H9 (cell line): ENCODE measurements around the gene CRACR2B. TPM values are rescaled to one million over a fixed set of nuclear protein-coding genes. Genes with fewer than 3 reads are reported as not detected.

Experiments
- DNase-seq: peaks from one replicate; pipeline ENCODE4 v3.0.0-alpha.2; 2017
- H2AFZ ChIP-seq: one replicate; pipeline ENCODE4 v1.6.1; 2013; ENCODE audit warnings: mild to moderate bottlenecking, low read length, control low read depth, moderate library complexity
- H2AK5ac ChIP-seq: 2 replicates; pipeline ENCODE4 v1.6.1; 2013; ENCODE audit warnings: low read length, control low read depth, mixed read lengths; ENCODE audit not compliant: insufficient read length
- H2BK120ac ChIP-seq: one replicate; pipeline ENCODE4 v1.6.1; 2013; ENCODE audit warnings: low read depth, mild to moderate bottlenecking, low read length, control low read depth, inconsistent platforms; ENCODE audit not compliant: poor library complexity, severe bottlenecking
- H2BK12ac ChIP-seq: 2 replicates; pipeline ENCODE4 v1.6.1; 2013; ENCODE audit warnings: low read length, control low read depth, mixed read lengths, low read depth; ENCODE audit not compliant: insufficient read length
- H2BK15ac ChIP-seq: 2 replicates; pipeline ENCODE4 v1.6.1; 2013; ENCODE audit warnings: low read depth, low read length, control low read depth
- H2BK20ac ChIP-seq: one replicate; pipeline ENCODE4 v1.6.1; 2013; ENCODE audit warnings: low read depth, mild to moderate bottlenecking, low read length, control low read depth, inconsistent platforms; ENCODE audit not compliant: poor library complexity, severe bottlenecking
- H2BK5ac ChIP-seq: 2 replicates; pipeline ENCODE4 v1.6.1; 2013; ENCODE audit warnings: low read length, control low read depth, mixed read lengths; ENCODE audit not compliant: insufficient read length
- H3K14ac ChIP-seq: 2 replicates; pipeline ENCODE4 v1.6.1; 2013; ENCODE audit warnings: low read length, control low read depth; ENCODE audit not compliant: insufficient read depth
- H3K18ac ChIP-seq: 2 replicates; pipeline ENCODE4 v1.6.1; 2013; ENCODE audit warnings: low read depth, mild to moderate bottlenecking, mixed read lengths, low read length, control low read depth; ENCODE audit not compliant: insufficient read length
- H3K23ac ChIP-seq: 2 replicates; pipeline ENCODE4 v1.6.1; 2013; ENCODE audit warnings: low read length, control low read depth, mixed read lengths, low read depth; ENCODE audit not compliant: insufficient read length
- H3K23me2 ChIP-seq: 2 replicates; pipeline ENCODE4 v1.6.1; 2013; ENCODE audit warnings: low read depth, mild to moderate bottlenecking, mixed read lengths, low read length, control low read depth; ENCODE audit not compliant: insufficient read length, poor library complexity, severe bottlenecking
- H3K27ac ChIP-seq: 2 replicates; pipeline ENCODE4 v1.5.1; 2013; ENCODE audit warnings: low read length, control low read depth, mixed read lengths, low read depth; ENCODE audit not compliant: insufficient read length
- H3K27me3 ChIP-seq: 2 replicates; pipeline ENCODE4 v1.6.1; 2013; ENCODE audit warnings: low read length, control low read depth, inconsistent platforms; ENCODE audit not compliant: insufficient read depth
- H3K4ac ChIP-seq: 2 replicates; pipeline ENCODE4 v1.6.1; 2013; ENCODE audit warnings: low read depth, mild to moderate bottlenecking, control low read depth, inconsistent platforms, low read length, moderate library complexity
- H3K4me1 ChIP-seq: 2 replicates; pipeline ENCODE4 v1.6.1; 2013; ENCODE audit warnings: low read length, control low read depth, inconsistent platforms; ENCODE audit not compliant: insufficient read depth
- H3K4me2 ChIP-seq: 2 replicates; pipeline ENCODE4 v1.6.1; 2013; ENCODE audit warnings: low read length, control low read depth, mixed read lengths; ENCODE audit not compliant: insufficient read length, insufficient read depth
- H3K56ac ChIP-seq: 2 replicates; pipeline ENCODE4 v1.6.1; 2013; ENCODE audit warnings: low read depth, mild to moderate bottlenecking, mixed read lengths, low read length, control low read depth; ENCODE audit not compliant: insufficient read length
- H3K79me1 ChIP-seq: 2 replicates; pipeline ENCODE4 v1.6.1; 2013; ENCODE audit warnings: low read depth, mild to moderate bottlenecking, moderate library complexity, low read length, control low read depth, inconsistent platforms; ENCODE audit not compliant: insufficient read depth, poor library complexity, severe bottlenecking
- H3K79me2 ChIP-seq: 2 replicates; pipeline ENCODE4 v1.6.1; 2013; ENCODE audit warnings: low read length, control low read depth, inconsistent platforms; ENCODE audit not compliant: insufficient read depth
- H3K9ac ChIP-seq: 2 replicates; pipeline ENCODE4 v1.6.1; 2013; ENCODE audit warnings: low read length, control low read depth, mixed read lengths; ENCODE audit not compliant: insufficient read length; ENCODE audit errors: extremely low read depth
- H3K9me3 ChIP-seq: one replicate; pipeline ENCODE4 v1.6.1; 2013; ENCODE audit warnings: low read depth, low read length, inconsistent platforms; ENCODE audit not compliant: control insufficient read depth
- H3T11ph ChIP-seq: one replicate; pipeline ENCODE4 v1.6.1; 2013; ENCODE audit warnings: mild to moderate bottlenecking, low read length, control low read depth, inconsistent platforms
- H4K20me1 ChIP-seq: one replicate; pipeline ENCODE4 v1.6.1; 2013; ENCODE audit not compliant: control insufficient read depth, insufficient read length, insufficient read depth
- H4K5ac ChIP-seq: 2 replicates; pipeline ENCODE4 v1.6.1; 2013; ENCODE audit warnings: low read depth, mild to moderate bottlenecking, mixed read lengths, low read length, control low read depth; ENCODE audit not compliant: insufficient read length
- H4K8ac ChIP-seq: replicated peaks from 2 replicates; pipeline ENCODE4 v1.6.1; 2013; ENCODE audit warnings: low read length, control low read depth, mixed read lengths, low read depth; ENCODE audit not compliant: insufficient read length
- H4K91ac ChIP-seq: 2 replicates; pipeline ENCODE4 v1.6.1; 2013; ENCODE audit warnings: low read depth, mild to moderate bottlenecking, moderate library complexity, mixed read lengths, low read length, control low read depth; ENCODE audit not compliant: insufficient read length
- H3K27ac Mint-ChIP-seq, 3 experiments: 2 replicates in 2 of 3; 3 replicates in 1 of 3; pipeline ENCODE4 v1.8.0; 2020 to 2021; ENCODE audit warnings: mixed read lengths in 3 of 3, mild to moderate bottlenecking in 1 of 3, moderate library complexity in 1 of 3
- H3K27me3 Mint-ChIP-seq: 2 replicates; pipeline ENCODE4 v1.8.0; 2021; ENCODE audit warnings: low read depth, mild to moderate bottlenecking, moderate library complexity, mixed read lengths
- H3K36me3 Mint-ChIP-seq, 3 experiments: 2 replicates in 2 of 3; 3 replicates in 1 of 3; pipeline ENCODE4 v1.8.0; 2020 to 2021; ENCODE audit warnings: low read depth in 3 of 3, mixed read lengths in 3 of 3; ENCODE audit not compliant: insufficient read depth in 1 of 3
- H3K4me1 Mint-ChIP-seq, 2 experiments: 2 replicates each; pipeline ENCODE4 v1.8.0; 2020; ENCODE audit warnings: mixed read lengths in 2 of 2
- H3K4me3 Mint-ChIP-seq, 2 experiments: 2 replicates in 1 of 2; 3 replicates in 1 of 2; pipeline ENCODE4 v1.8.0; 2020 to 2021; ENCODE audit warnings: mild to moderate bottlenecking in 2 of 2, mixed read lengths in 2 of 2, moderate library complexity in 1 of 2
- H3K9me3 Mint-ChIP-seq, 2 experiments: 2 replicates in 1 of 2; 3 replicates in 1 of 2; pipeline ENCODE4 v1.8.0; 2020; ENCODE audit warnings: mild to moderate bottlenecking in 2 of 2, mixed read lengths in 2 of 2, moderate library complexity in 1 of 2
- CTCF ChIP-seq: fragments of 200-600 bp; sonication (generic); conservative IDR thresholded peaks from 3 replicates; pipeline ENCODE4 v1.8.0; 2021; ENCODE audit warnings: antibody characterized with exemption, mild to moderate bottlenecking
- WGBS: extraction: QIAGEN DNeasy Blood & Tissue Kit; methylation state at CpG from one replicate; pipeline ENCODE4 v1.1.7; 2013; ENCODE audit warnings: missing lambda C conversion rate, low lambda C conversion rate, mixed read lengths; ENCODE audit not compliant: insufficient read length; ENCODE audit errors: extremely low coverage; 5-methylcytosine and 5-hydroxymethylcytosine counted together
- total RNA-seq: library from RNA; stranded (reverse); gene quantifications from 2 replicates; pipeline ENCODE4 v1.2.1, GENCODE V29; 2021

Gene CRACR2B
- total RNA-seq, 1 experiment from 2014 or later = 29.0 TPM

GRCh38 chr11:868394-868793 lies 40.7 kb downstream of the CRACR2B start:
- H3K4me1 Mint-ChIP-seq = peaks cover 7 to 14% of the 10 kb centered on the region in 2 experiments
- no peak overlapping the region for H3K23ac ChIP-seq
- no peak overlapping the region for H3K4me2 ChIP-seq
- no peak overlapping the region for H4K8ac ChIP-seq
- H3K79me1 ChIP-seq = no peaks in the 10 kb centered on the region
- no peak overlapping the region for H2BK20ac ChIP-seq
- peaks cover 3% of the 10 kb centered on the region; the same call in 1 of the 2 replicates for H3K27me3 Mint-ChIP-seq
- peaks cover 5 to 25% (median 19%) of the 10 kb centered on the region in 3 experiments; a peak in 5 of 7 replicates for H3K36me3 Mint-ChIP-seq
- H3K9ac ChIP-seq = no peak overlapping the region
- H4K5ac ChIP-seq = no peak overlapping the region
- peak overlapping the region in 1 of 3 experiments; percentile 24; a peak in 1 of 7 replicates for H3K27ac Mint-ChIP-seq
- H3K9me3 ChIP-seq = no peaks in the 10 kb centered on the region
- no peak overlapping the region for H3T11ph ChIP-seq
- no peak overlapping the region for H2BK120ac ChIP-seq
- H3K4me1 ChIP-seq = no peaks in the 10 kb centered on the region
- WGBS = no CpG with 5 or more reads among the region's 17 CpGs
- H3K4me3 Mint-ChIP-seq = no peak overlapping the region
- no peaks in the 10 kb centered on the region for H3K27me3 ChIP-seq
- H3K9me3 Mint-ChIP-seq = no peaks in the 10 kb centered on the region
- no peak overlapping the region for H4K91ac ChIP-seq
- no peak overlapping the region for H3K4ac ChIP-seq
- no peaks in the 10 kb centered on the region for H4K20me1 ChIP-seq
- H2BK15ac ChIP-seq = no peak overlapping the region
- TF ChIP-seq CTCF = no peak
- H2AK5ac ChIP-seq = no peak overlapping the region
- no peak overlapping the region for H3K18ac ChIP-seq
- no peak overlapping the region; the same call in 1 of the 2 replicates for H3K14ac ChIP-seq
- no peaks in the 10 kb centered on the region for H3K23me2 ChIP-seq
- DNase-seq = no peak
- H3K79me2 ChIP-seq = no peaks in the 10 kb centered on the region
- H2BK5ac ChIP-seq = no peak overlapping the region
- H2AFZ ChIP-seq = no peak overlapping the region
- H3K56ac ChIP-seq = no peak overlapping the region
- H2BK12ac ChIP-seq = no peak overlapping the region
- H3K27ac ChIP-seq = no peak overlapping the region
